Measurements from ENCODE around the gene SIAH3.

SIAH3 gene

GRCh38 chr13:45860240-45860639 lies 8.7 kb upstream of the SIAH3 start:
- no peak for DNase-seq

GRCh38 chr13:45859705-45860104 lies 8.2 kb upstream of the SIAH3 start:
- DNase-seq = no peak

- DNase-seq = no peak
These were observed 941 bp upstream of the SIAH3 start for GRCh38 chr13:45852494-45852893.

GRCh38 chr13:45851956-45852355 lies 403 bp upstream of the SIAH3 start:
- DNase-seq = no peak

- DNase-seq = no peak
These were observed 1.4 kb downstream of the SIAH3 start for GRCh38 chr13:45850027-45850613.

- no peak for DNase-seq
These were observed 2.1 kb downstream of the SIAH3 start for GRCh38 chr13:45849408-45849807.

- DNase-seq = peak; percentile 35
These were observed 3.9 kb downstream of the SIAH3 start for GRCh38 chr13:45847554-45848224.

GRCh38 chr13:45846681-45847080 lies 4.9 kb downstream of the SIAH3 start:
- DNase-seq = no peak

GRCh38 chr13:45838171-45838745 lies 13.3 kb downstream of the SIAH3 start:
- DNase-seq = no peak

- DNase-seq = no peak
These were observed 14.4 kb downstream of the SIAH3 start for GRCh38 chr13:45837111-45837510.

GRCh38 chr13:45834411-45834994 lies 17.1 kb downstream of the SIAH3 start:
- DNase-seq = no peak

- DNase-seq = no peak
These were observed 17.7 kb downstream of the SIAH3 start for GRCh38 chr13:45833663-45834375.

- no peak for DNase-seq
These were observed 18.3 kb downstream of the SIAH3 start for GRCh38 chr13:45833242-45833641.

- DNase-seq = no peak
These were observed 19.7 kb downstream of the SIAH3 start for GRCh38 chr13:45831851-45832250.

- no peak for DNase-seq
These were observed 21.4 kb downstream of the SIAH3 start for GRCh38 chr13:45830121-45830520.

GRCh38 chr13:45828256-45828968 lies 23.1 kb downstream of the SIAH3 start:
- no peak for DNase-seq

GRCh38 chr13:45827318-45827717 lies 24.2 kb downstream of the SIAH3 start:
- DNase-seq = no peak

- DNase-seq = no peak
These were observed 24.8 kb downstream of the SIAH3 start for GRCh38 chr13:45826731-45827130.

GRCh38 chr13:45825387-45825650 lies 26.2 kb downstream of the SIAH3 start:
- DNase-seq = no peak

GRCh38 chr13:45823583-45823982 lies 28.0 kb downstream of the SIAH3 start:
- DNase-seq = no peak

- no peak for DNase-seq
These were observed 29.7 kb downstream of the SIAH3 start for GRCh38 chr13:45821811-45822210.

GRCh38 chr13:45820106-45820838 lies 31.3 kb downstream of the SIAH3 start:
- DNase-seq = no peak
